ENCODE data around the gene SLC6A20.

- TF ChIP-seq CTCF (IDR thresholded peaks at IDR 0.05 in 2 of 3, conservative IDR thresholded peaks at IDR 0.05 in 1 of 3; ENCODE audit: borderline replicate concordance in 1 of 3, insufficient read depth in 1 of 3, low read depth in 2 of 3, low read length in 2 of 3) (no peak), POLR2A (IDR thresholded peaks at IDR 0.05; ENCODE audit: borderline replicate concordance, extremely low read depth, insufficient read depth, insufficient read length) (no peak), EGR1 (IDR thresholded peaks at IDR 0.05; ENCODE audit: low read depth) (no peak)
- TF ChIP-seq, protein P1, sequence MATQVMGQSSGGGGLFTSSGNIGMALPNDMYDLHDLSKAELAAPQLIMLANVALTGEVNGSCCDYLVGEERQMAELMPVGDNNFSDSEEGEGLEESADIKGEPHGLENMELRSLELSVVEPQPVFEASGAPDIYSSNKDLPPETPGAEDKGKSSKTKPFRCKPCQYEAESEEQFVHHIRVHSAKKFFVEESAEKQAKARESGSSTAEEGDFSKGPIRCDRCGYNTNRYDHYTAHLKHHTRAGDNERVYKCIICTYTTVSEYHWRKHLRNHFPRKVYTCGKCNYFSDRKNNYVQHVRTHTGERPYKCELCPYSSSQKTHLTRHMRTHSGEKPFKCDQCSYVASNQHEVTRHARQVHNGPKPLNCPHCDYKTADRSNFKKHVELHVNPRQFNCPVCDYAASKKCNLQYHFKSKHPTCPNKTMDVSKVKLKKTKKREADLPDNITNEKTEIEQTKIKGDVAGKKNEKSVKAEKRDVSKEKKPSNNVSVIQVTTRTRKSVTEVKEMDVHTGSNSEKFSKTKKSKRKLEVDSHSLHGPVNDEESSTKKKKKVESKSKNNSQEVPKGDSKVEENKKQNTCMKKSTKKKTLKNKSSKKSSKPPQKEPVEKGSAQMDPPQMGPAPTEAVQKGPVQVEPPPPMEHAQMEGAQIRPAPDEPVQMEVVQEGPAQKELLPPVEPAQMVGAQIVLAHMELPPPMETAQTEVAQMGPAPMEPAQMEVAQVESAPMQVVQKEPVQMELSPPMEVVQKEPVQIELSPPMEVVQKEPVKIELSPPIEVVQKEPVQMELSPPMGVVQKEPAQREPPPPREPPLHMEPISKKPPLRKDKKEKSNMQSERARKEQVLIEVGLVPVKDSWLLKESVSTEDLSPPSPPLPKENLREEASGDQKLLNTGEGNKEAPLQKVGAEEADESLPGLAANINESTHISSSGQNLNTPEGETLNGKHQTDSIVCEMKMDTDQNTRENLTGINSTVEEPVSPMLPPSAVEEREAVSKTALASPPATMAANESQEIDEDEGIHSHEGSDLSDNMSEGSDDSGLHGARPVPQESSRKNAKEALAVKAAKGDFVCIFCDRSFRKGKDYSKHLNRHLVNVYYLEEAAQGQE (IDR thresholded peaks at IDR 0.05; ENCODE audit: low read depth) = no peak
Observed at GRCh38 chr3:45844616-45845015, 48.3 kb upstream of the SLC6A20 start.
